GM19452 (cell line): ENCODE results near the gene LRRN3.

Experiments used
- ATAC-seq: cut with Tn5 transposase; IDR thresholded peaks from one replicate; pipeline ENCODE4 v1.9.1; 2021; ENCODE audit not compliant: unreplicated experiment

The LRRN3 gene

GRCh38 chr7:111077001-111077400 is 13.9 kb upstream of the LRRN3 start:
- no peak for ATAC-seq

GRCh38 chr7:111080495-111081105 is 10.3 kb upstream of the LRRN3 start:
- ATAC-seq, result no peak

- ATAC-seq, result no peak
These were observed 9.2 kb upstream of the LRRN3 start for GRCh38 chr7:111081546-111082267.

GRCh38 chr7:111082351-111082750 is 8.6 kb upstream of the LRRN3 start:
- ATAC-seq, result no peak

- peak; percentile 99 for ATAC-seq
These were observed 7.5 kb upstream of the LRRN3 start for GRCh38 chr7:111083413-111083812.

GRCh38 chr7:111085356-111085755 is 5.6 kb upstream of the LRRN3 start:
- ATAC-seq, result no peak

- ATAC-seq, result no peak
These were observed 4.4 kb upstream of the LRRN3 start for GRCh38 chr7:111086532-111086931.

GRCh38 chr7:111088328-111088727 is 2.6 kb upstream of the LRRN3 start:
- ATAC-seq, result no peak

GRCh38 chr7:111089822-111090426 is 1.0 kb upstream of the LRRN3 start:
- ATAC-seq, result peak; percentile 43

- ATAC-seq, result no peak
These were observed 849 bp downstream of the LRRN3 start for GRCh38 chr7:111091593-111092358.

- ATAC-seq, result peak; percentile 50
These were observed 1.7 kb downstream of the LRRN3 start for GRCh38 chr7:111092406-111093236.

- no peak for ATAC-seq
These were observed 2.6 kb downstream of the LRRN3 start for GRCh38 chr7:111093496-111093895.

GRCh38 chr7:111094419-111094818 is 3.5 kb downstream of the LRRN3 start:
- no peak for ATAC-seq

- no peak for ATAC-seq
These were observed 6.1 kb downstream of the LRRN3 start for GRCh38 chr7:111096997-111097396.

- ATAC-seq, result peak; percentile 70
These were observed 7.3 kb downstream of the LRRN3 start for GRCh38 chr7:111098011-111098925.

GRCh38 chr7:111098926-111099250 is 8.0 kb downstream of the LRRN3 start:
- no peak for ATAC-seq

GRCh38 chr7:111101856-111102646 is 11.1 kb downstream of the LRRN3 start:
- no peak for ATAC-seq

- ATAC-seq, result no peak
These were observed 12.2 kb downstream of the LRRN3 start for GRCh38 chr7:111103136-111103535.

- peak; percentile 65 for ATAC-seq
These were observed 12.8 kb downstream of the LRRN3 start for GRCh38 chr7:111103678-111104274.
